HEK293 (cell line): ENCODE measurements around the gene KCNH5.

Source experiments
- CTCF ChIA-PET: fragments of 350-600 bp; formaldehyde crosslinking; extraction: SDS; loops from one replicate; lab custom pipeline; 2021; ENCODE audit warnings: antibody characterized with exemption; lab: Yijun Ruan, JAX
- POLR2A ChIA-PET: fragments of 300-600 bp; formaldehyde crosslinking; extraction: SDS; loops from one replicate; lab custom pipeline; 2020; ENCODE audit warnings: antibody characterized with exemption, inconsistent platforms; lab: Yijun Ruan, JAX
- H3K27ac ChIP-seq: fragments of 200-500 bp; sonication (Bioruptor generic); 2 replicates; pipeline ENCODE4 v1.5.1; 2014; ENCODE audit warnings: low read depth, low read length, control low read depth, inconsistent platforms; ENCODE audit errors: extremely low read depth
- H3K36me3 ChIP-seq, 2 experiments: fragments of 200-500 bp in 1 of 2; sonication (Bioruptor generic) in 1 of 2; 1 replicate in 1 of 2; 2 replicates in 1 of 2; pipeline ENCODE4 v1.5.1; 2014 to 2017; ENCODE audit warnings: inconsistent platforms in 2 of 2, low read length in 2 of 2; ENCODE audit not compliant: control insufficient read depth in 2 of 2, insufficient read depth in 1 of 2
- H3K4me1 ChIP-seq: fragments of 200-500 bp; sonication (Bioruptor generic); 2 replicates; pipeline ENCODE4 v1.5.1; 2014; ENCODE audit warnings: mild to moderate bottlenecking, low read length, inconsistent platforms; ENCODE audit not compliant: control insufficient read depth, insufficient read depth
- H3K4me3 ChIP-seq: 2 replicates; pipeline ENCODE4 v1.5.1; 2011; ENCODE audit warnings: low read depth, mild to moderate bottlenecking, control low read depth, low read length, moderate library complexity
- H3K9me3 ChIP-seq: fragments of 200-500 bp; sonication (Bioruptor generic); 2 replicates; pipeline ENCODE4 v1.5.1; 2014; ENCODE audit warnings: low read depth, low read length, inconsistent platforms; ENCODE audit not compliant: control insufficient read depth, insufficient read depth
- GLIS1 ChIP-seq: fragments of 450-650 bp; formaldehyde crosslinking; IDR thresholded peaks from 2 replicates; pipeline ENCODE4 v1.5.1; 2016; ENCODE audit warnings: missing biosample characterization, missing genetic modification characterization
- IKZF3 ChIP-seq: fragments of 450-650 bp; IDR thresholded peaks from 2 replicates; pipeline ENCODE4 v1.5.0; 2018; ENCODE audit warnings: missing biosample characterization, mild to moderate bottlenecking, missing genetic modification characterization, moderate library complexity
- MZF1 ChIP-seq: fragments of 450-650 bp; formaldehyde crosslinking; IDR thresholded peaks from 2 replicates; pipeline ENCODE4 v1.5.1; 2017; ENCODE audit warnings: missing biosample characterization, missing genetic modification characterization, borderline replicate concordance
- SALL2 ChIP-seq: fragments of 450-650 bp; formaldehyde crosslinking; IDR thresholded peaks from 2 replicates; pipeline ENCODE4 v1.5.0; 2017; ENCODE audit warnings: missing biosample characterization, mild to moderate bottlenecking, missing genetic modification characterization, borderline replicate concordance
- SCRT2 ChIP-seq: fragments of 450-650 bp; formaldehyde crosslinking; IDR thresholded peaks from 2 replicates; pipeline ENCODE4 v1.5.1; 2016; ENCODE audit warnings: missing biosample characterization, missing genetic modification characterization
- YY1 ChIP-seq: fragments of 450-650 bp; formaldehyde crosslinking; IDR thresholded peaks from 2 replicates; pipeline ENCODE4 v1.5.1; 2018; ENCODE audit warnings: missing biosample characterization, missing genetic modification characterization
- YY2 ChIP-seq: fragments of 450-650 bp; formaldehyde crosslinking; IDR thresholded peaks from 2 replicates; pipeline ENCODE4 v1.5.1; 2016; ENCODE audit warnings: missing biosample characterization, missing genetic modification characterization
- ZBTB8A ChIP-seq: fragments of 450-650 bp; formaldehyde crosslinking; IDR thresholded peaks from 2 replicates; pipeline ENCODE4 v1.5.1; 2016; ENCODE audit warnings: missing biosample characterization, missing genetic modification characterization
- ZNF10 ChIP-seq: fragments of 450-650 bp; formaldehyde crosslinking; IDR thresholded peaks from 2 replicates; pipeline ENCODE4 v1.5.1; 2017; ENCODE audit warnings: missing biosample characterization, missing genetic modification characterization
- ZNF121 ChIP-seq: fragments of 450-650 bp; formaldehyde crosslinking; IDR thresholded peaks from 2 replicates; pipeline ENCODE4 v1.5.1; 2016; ENCODE audit warnings: missing biosample characterization, missing genetic modification characterization
- ZNF138 ChIP-seq: fragments of 450-650 bp; formaldehyde crosslinking; IDR thresholded peaks from 2 replicates; pipeline ENCODE4 v1.5.1; 2016; ENCODE audit warnings: missing biosample characterization, missing genetic modification characterization, borderline replicate concordance
- ZNF155 ChIP-seq: fragments of 450-650 bp; formaldehyde crosslinking; IDR thresholded peaks from 2 replicates; pipeline ENCODE4 v1.5.1; 2016; ENCODE audit warnings: missing biosample characterization, missing genetic modification characterization
- ZNF157 ChIP-seq: fragments of 450-650 bp; formaldehyde crosslinking; IDR thresholded peaks from 2 replicates; pipeline ENCODE4 v1.5.1; 2016; ENCODE audit warnings: missing biosample characterization, missing genetic modification characterization
- ZNF16 ChIP-seq: fragments of 450-650 bp; formaldehyde crosslinking; IDR thresholded peaks from 2 replicates; pipeline ENCODE4 v1.5.1; 2016; ENCODE audit warnings: low read depth, missing biosample characterization, missing genetic modification characterization
- ZNF169 ChIP-seq: fragments of 450-650 bp; formaldehyde crosslinking; IDR thresholded peaks from 2 replicates; pipeline ENCODE4 v1.5.1; 2016; ENCODE audit warnings: missing biosample characterization, missing genetic modification characterization
- ZNF202 ChIP-seq: fragments of 450-650 bp; formaldehyde crosslinking; IDR thresholded peaks from 2 replicates; pipeline ENCODE4 v1.5.1; 2016; ENCODE audit warnings: missing biosample characterization, missing genetic modification characterization, borderline replicate concordance
- ZNF426 ChIP-seq: fragments of 450-650 bp; formaldehyde crosslinking; IDR thresholded peaks from 2 replicates; pipeline ENCODE4 v1.5.1; 2017; ENCODE audit warnings: missing biosample characterization, missing genetic modification characterization, mild to moderate bottlenecking, inconsistent platforms, moderate library complexity
- ZNF433 ChIP-seq: fragments of 450-650 bp; formaldehyde crosslinking; IDR thresholded peaks from 2 replicates; pipeline ENCODE4 v1.5.1; 2016; ENCODE audit warnings: missing biosample characterization, missing genetic modification characterization, low read depth
- ZNF449 ChIP-seq: fragments of 450-650 bp; formaldehyde crosslinking; IDR thresholded peaks from 2 replicates; pipeline ENCODE4 v1.5.1; 2017; ENCODE audit warnings: missing biosample characterization, mild to moderate bottlenecking, missing genetic modification characterization, moderate library complexity
- ZNF555 ChIP-seq: fragments of 450-650 bp; formaldehyde crosslinking; conservative IDR thresholded peaks from 2 replicates; pipeline ENCODE4 v1.5.1; 2017; ENCODE audit warnings: missing biosample characterization, mild to moderate bottlenecking, missing genetic modification characterization, inconsistent platforms
- ZNF558 ChIP-seq: fragments of 450-650 bp; formaldehyde crosslinking; IDR thresholded peaks from 2 replicates; pipeline ENCODE4 v1.5.1; 2016; ENCODE audit warnings: missing biosample characterization, missing genetic modification characterization
- ZNF571 ChIP-seq: fragments of 450-650 bp; formaldehyde crosslinking; IDR thresholded peaks from 2 replicates; pipeline ENCODE4 v1.5.0; 2017; ENCODE audit warnings: missing biosample characterization, missing genetic modification characterization
- ZNF600 ChIP-seq: fragments of 450-650 bp; formaldehyde crosslinking; IDR thresholded peaks from 2 replicates; pipeline ENCODE4 v1.5.1; 2016; ENCODE audit warnings: missing biosample characterization, missing genetic modification characterization
- ZNF610 ChIP-seq: fragments of 450-650 bp; formaldehyde crosslinking; IDR thresholded peaks from 2 replicates; pipeline ENCODE4 v1.5.1; 2016; ENCODE audit warnings: missing biosample characterization, missing genetic modification characterization, borderline replicate concordance
- ZNF623 ChIP-seq: fragments of 450-650 bp; formaldehyde crosslinking; IDR thresholded peaks from 2 replicates; pipeline ENCODE4 v1.5.1; 2016; ENCODE audit warnings: missing biosample characterization, missing genetic modification characterization
- ZNF639 ChIP-seq: fragments of 450-650 bp; formaldehyde crosslinking; IDR thresholded peaks from 2 replicates; pipeline ENCODE4 v1.5.1; 2016; ENCODE audit warnings: missing biosample characterization, missing genetic modification characterization
- ZNF654 ChIP-seq: fragments of 450-650 bp; formaldehyde crosslinking; IDR thresholded peaks from 2 replicates; pipeline ENCODE4 v1.5.1; 2016; ENCODE audit warnings: low read depth, missing biosample characterization, missing genetic modification characterization
- ZNF664 ChIP-seq: fragments of 450-650 bp; formaldehyde crosslinking; IDR thresholded peaks from 2 replicates; pipeline ENCODE4 v1.5.1; 2016; ENCODE audit warnings: missing biosample characterization, missing genetic modification characterization
- ZNF701 ChIP-seq: fragments of 450-650 bp; formaldehyde crosslinking; IDR thresholded peaks from 2 replicates; pipeline ENCODE4 v1.5.1; 2016; ENCODE audit warnings: missing biosample characterization, missing genetic modification characterization
- ZNF707 ChIP-seq: fragments of 450-650 bp; formaldehyde crosslinking; IDR thresholded peaks from 2 replicates; pipeline ENCODE4 v1.5.1; 2016; ENCODE audit warnings: missing biosample characterization, missing genetic modification characterization
- ZSCAN16 ChIP-seq: fragments of 450-650 bp; formaldehyde crosslinking; IDR thresholded peaks from 2 replicates; pipeline ENCODE4 v1.5.1; 2016; ENCODE audit warnings: missing biosample characterization, missing genetic modification characterization

The KCNH5 gene

GRCh38 chr14:62954165-62954564 lies 91.1 kb downstream of the KCNH5 start:
- CTCF ChIA-PET, result no interaction called here
- POLR2A ChIA-PET, result no interaction called here
- no peak overlapping the region for H3K27ac ChIP-seq
- no peaks in the 10 kb centered on the region for H3K9me3 ChIP-seq
- no peaks in the 10 kb centered on the region for H3K36me3 ChIP-seq
- TF ChIP-seq ZNF664, result no peak
- TF ChIP-seq ZNF10, result no peak
- no peak for TF ChIP-seq ZSCAN16 (tag by site-specific recombination)
- no peak for TF ChIP-seq ZNF202
- TF ChIP-seq MZF1, result no peak
- no peak for TF ChIP-seq SCRT2
- no peak for TF ChIP-seq ZNF169 (tag by site-specific recombination)
- H3K4me1 ChIP-seq, result no peaks in the 10 kb centered on the region
- H3K4me3 ChIP-seq, result no peak overlapping the region

DNA sequence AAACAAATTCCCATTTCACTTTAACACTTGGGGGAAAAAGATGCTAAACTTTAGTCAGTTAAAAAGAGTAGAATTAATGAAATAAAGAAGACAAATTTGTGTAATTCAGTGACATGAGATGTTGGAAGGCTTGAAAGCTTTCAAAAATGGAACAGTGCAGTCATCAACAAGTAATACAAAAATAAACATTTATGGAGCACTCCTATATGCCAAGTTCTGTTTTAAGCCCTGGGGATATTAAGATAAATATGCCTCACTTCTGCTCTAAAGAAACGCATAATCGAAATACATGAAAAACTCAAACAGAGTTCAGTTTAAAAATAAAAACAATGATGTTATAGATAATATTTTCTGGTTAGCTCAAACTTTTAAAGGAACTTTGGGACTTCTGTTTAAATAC lies 93.0 kb downstream of the KCNH5 start:
- H3K4me1 ChIP-seq, result no peaks in the 10 kb centered on the region
- ChIA-PET POLR2A (no interaction called here), CTCF (no interaction called here)
- TF ChIP-seq YY2 (no peak), ZNF654 (no peak), ZNF157 (tag by site-specific recombination) (no peak), ZNF639 (tag by site-specific recombination) (no peak), ZNF623 (no peak)
- H3K4me3 ChIP-seq, result no peak overlapping the region
- no peaks in the 10 kb centered on the region for H3K36me3 ChIP-seq
- no peak overlapping the region for H3K27ac ChIP-seq
- H3K9me3 ChIP-seq, result no peaks in the 10 kb centered on the region

GRCh38 chr14:62947301-62947700 lies 98.0 kb downstream of the KCNH5 start:
- TF ChIP-seq ZNF701 (no peak), ZNF16 (tag by site-specific recombination) (no peak), ZBTB8A (tag by site-specific recombination) (no peak), ZNF433 (tag by site-specific recombination) (no peak), ZNF138 (no peak), ZNF600 (tag by site-specific recombination) (no peak), ZNF121 (no peak), ZNF426 (tag by site-specific recombination) (no peak), ZNF707 (tag by site-specific recombination) (no peak), ZNF571 (no peak), SALL2 (tag by site-specific recombination) (no peak), ZNF157 (tag by site-specific recombination) (no peak), YY1 (tag by site-specific recombination) (no peak), GLIS1 (tag by site-specific recombination) (no peak), ZNF155 (tag by site-specific recombination) (no peak), IKZF3 (tag by site-specific recombination) (no peak), ZNF558 (tag by site-specific recombination) (no peak), ZNF449 (tag by site-specific recombination) (no peak), ZNF555 (no peak), ZNF610 (tag by site-specific recombination) (no peak)
- Histone ChIP-seq H3K4me3 (no peak overlapping the region), H3K9me3 (no peaks in the 10 kb centered on the region), H3K36me3 (no peaks in the 10 kb centered on the region), H3K27ac (no peak overlapping the region), H3K4me1 (no peaks in the 10 kb centered on the region)
- ChIA-PET CTCF (interaction anchor here (1.2 kb wide), 1 partner anchor 329 kb away, joined by 3 read pairs; no protein-coding TSS in a partner anchor), POLR2A (no interaction called here)
